Activated naive CD4-positive, alpha-beta T cell treated with anti-CD3 and anti-CD28 coated beads, Interleukin-2, amount 10 ng/mL, durations not matched to agents 5 hours and 36 hours (primary cell): ENCODE data around the gene SSPN. TPM values are rescaled to one million over a fixed set of nuclear protein-coding genes. Genes with fewer than 3 reads are reported as not detected.

ENCODE experiments used
- total RNA-seq, 2 experiments: library from RNA; stranded (reverse); gene quantifications; one replicate each; pipeline ENCODE4 v1.2.3, GENCODE V29; 2021

SSPN gene, protein sequence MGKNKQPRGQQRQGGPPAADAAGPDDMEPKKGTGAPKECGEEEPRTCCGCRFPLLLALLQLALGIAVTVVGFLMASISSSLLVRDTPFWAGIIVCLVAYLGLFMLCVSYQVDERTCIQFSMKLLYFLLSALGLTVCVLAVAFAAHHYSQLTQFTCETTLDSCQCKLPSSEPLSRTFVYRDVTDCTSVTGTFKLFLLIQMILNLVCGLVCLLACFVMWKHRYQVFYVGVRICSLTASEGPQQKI
- total RNA-seq: not detected

DNA sequence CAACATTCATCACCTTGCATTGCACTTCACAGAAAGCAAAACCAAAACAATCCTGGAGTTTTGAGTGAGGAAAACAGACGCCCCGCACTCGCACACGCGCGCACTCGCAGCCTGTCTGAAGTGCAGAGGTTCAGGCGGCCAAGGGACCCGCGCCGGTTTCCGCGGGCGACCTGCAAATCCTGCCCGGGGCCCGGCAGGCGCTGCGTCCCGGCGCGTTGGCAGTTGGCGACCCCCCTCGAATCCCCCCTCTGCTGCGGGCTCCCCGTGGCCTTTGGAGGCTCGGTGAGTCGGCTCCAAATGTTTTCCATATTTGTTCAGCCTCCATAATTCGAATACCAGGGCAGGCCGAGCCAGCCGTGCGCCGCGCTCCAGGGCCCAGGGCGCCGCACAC lies at the start of gene SSPN:
Gene SSPN, plus strand, starts transcription at position 324 of the 391 bp plus-strand sequence. CDS start 100 bp downstream, outside the sequence.

Other genes starting within 250 kb of the SSPN start
- 1 to 10 TPM in 1 of 2 experiments, under 1 TPM in 1; 0.89 to 1.0 TPM for gene RASSF8, start 236.9 kb upstream of the SSPN start, total RNA-seq
- gene BHLHE41, start 70.5 kb upstream of the SSPN start, total RNA-seq: not detected